Activated naive CD4-positive, alpha-beta T cell treated with Interleukin-2 at 50 U/mL for 16 hours (primary cell): Measurements from ENCODE around the gene GRK6.

ENCODE experiments used
- DNase-seq: peaks from one replicate; pipeline ENCODE4 v3.0.0-alpha.2; 2020

Gene GRK6

DNA sequence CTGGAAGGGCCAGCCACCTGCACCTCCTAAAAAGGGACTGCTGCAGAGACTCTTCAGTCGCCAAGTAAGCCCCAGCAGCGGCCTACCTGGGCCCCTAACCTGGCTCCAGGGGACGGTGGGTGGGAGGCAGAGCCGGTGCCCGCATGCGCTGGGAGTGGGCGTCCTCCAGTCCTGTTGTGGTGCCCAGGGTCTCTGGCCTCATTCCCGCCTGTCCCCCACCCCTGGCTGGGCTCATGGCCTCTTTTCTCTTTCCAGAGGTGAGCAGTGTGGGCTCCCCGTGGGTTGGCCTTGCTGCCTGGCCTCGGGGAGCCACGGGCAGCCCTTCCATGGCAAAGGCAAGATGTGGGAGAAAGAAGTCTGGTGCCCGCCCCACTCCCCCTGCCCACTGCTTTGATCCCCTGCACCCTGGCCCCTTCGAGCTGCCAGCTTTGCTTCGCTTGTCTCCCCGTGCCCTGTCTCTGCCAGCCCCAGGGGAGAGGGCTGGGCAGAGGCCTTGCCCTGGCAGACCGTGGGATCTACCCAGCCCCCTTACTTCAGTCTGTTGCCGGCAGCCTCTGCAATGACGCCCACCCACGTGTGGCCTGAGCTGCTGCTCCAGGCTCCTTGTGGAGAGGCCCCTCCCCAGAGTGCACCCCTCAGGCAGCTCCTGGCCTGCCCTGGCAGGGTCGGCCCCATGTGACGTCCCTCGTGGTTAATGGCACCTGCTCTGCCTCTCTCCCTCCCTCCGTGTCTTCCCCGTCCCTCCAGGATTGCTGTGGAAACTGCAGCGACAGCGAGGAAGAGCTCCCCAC, 14.7 kb downstream of the GRK6 start:
- no peak for DNase-seq

DNA sequence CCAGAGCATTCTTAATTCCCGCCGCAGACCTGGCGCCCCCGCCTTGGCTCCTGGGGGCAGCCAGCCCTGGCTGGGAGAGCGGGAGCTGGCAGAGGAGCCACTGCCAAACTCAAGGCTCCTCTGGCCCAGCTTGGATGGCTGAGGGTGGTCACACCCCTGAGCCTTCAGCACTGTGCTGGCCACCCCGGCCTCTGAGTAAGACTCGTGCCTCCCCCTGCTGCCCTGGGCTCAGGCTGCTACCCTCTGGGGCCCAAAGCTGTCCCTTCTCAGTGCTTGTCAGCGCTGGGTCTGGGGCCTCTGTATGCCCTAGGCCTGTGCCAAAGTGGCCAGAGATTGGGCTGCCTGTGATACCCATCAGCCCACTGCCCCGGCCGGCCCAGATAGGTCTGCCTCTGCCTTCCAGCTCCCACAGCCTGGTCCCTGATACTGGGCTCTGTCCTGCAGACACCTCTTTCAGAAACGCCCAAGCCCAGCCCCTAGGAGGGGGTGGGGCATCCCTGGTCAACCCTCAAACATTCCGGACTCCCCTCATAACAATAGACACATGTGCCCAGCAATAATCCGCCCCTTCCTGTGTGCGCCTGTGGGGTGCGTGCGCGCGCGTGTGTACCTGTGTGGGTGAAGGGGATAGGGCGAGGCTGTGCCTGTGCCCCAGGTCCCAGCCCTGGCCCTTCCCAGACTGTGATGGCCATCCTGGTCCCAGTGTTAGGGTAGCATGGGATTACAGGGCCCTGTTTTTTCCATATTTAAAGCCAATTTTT, 15.8 kb downstream of the GRK6 start:
- DNase-seq, result no peak

DNA sequence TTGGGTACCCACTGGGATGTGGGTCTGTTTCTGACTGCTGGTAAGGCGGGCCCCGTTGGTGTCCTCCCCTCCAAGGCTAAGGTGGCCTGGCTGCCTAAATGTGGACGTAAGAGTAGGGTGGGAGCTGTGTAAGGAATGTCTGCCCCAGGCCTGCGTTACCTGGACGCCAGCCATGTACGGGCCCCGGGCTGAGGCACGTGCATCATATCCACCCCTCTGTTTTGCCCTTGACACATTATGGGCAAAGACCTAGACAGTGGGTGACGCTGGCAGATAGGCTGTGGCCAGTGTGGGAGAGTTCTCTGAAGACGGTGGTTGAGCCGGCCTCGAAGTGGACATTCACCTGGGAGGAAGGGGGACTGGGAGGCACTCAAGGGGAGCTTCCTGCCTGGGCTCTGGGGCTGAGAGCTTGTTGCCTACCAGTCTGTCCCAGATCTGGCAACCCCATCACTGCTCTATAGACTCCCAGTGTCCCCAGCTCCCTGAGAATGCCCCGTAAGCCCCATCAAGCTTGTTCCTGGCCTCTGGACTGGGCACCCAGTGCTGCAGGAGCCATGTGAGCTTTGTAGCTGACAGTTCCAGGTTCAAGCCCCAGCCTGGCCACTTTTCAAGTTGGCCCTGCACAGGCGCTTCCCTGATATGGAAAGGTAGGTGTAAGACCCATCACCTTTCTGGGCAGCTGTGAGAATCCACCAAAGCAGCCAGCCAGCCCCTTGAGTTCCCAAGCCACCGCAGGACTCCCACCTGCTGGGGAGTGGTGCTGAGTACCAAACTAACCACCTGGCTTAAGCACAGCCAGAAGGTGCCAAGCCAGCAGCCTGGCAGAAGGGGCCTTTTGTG, 16.9 kb downstream of the GRK6 start:
- no peak for DNase-seq

- DNase-seq, result no peak
Observed at GRCh38 chr5:177444106-177445051, 17.9 kb downstream of the GRK6 start.

DNA sequence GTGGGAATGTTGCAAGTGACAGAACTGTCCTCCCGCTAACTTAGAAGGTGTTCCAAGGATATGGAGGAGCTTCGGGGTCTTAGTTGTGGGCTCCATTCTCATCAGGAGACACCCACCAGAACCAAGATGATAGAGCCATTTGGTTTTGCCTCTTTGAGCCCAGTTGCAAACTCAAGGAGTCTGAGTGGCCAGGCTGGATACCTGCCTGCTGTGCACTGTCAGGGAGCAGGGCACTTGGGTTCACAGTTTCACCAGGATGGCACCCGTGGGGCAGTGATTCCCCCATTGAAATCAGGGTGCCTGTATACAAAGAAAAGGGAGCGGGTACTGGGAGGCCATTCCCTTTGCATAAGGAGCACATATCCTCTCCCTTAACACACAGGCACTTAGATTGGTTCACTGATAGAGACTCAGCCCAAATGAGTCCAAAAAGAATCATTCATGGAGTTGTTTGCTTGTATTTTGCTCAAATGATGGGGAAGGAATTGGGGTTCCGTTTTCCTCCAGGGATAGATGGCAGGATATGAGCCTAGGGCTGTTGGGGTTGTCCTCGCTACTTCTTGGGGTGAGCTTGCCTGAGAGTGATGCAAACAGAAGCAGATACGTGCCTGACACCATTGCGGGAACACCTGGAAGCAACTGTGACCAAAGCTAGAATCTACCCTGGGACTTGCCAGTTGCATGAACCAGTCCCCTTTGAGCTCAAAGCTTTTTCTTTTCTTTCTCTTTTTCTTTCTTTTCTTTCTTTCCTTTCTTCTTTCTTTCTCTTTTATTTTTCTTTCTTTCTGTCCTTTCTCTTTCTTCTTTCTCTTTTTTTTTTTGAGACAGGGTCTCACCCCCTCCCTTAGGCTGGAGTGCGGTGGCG, 18.8 kb downstream of the GRK6 start:
- no peak for DNase-seq

DNA sequence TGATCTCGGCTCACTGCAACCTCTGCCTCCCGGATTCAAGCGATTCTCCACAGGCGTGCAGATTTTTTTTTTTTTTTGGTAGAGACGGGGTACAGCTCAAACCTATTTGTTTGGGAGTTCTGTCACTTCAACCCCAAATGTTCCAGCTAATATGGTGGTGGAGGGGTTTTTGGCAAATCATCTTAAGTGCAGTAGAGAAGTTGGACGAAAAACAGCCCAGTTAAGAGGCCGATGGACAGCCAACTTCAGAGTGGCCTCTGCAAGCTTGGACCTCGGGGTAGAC, 19.4 kb downstream of the GRK6 start:
- no peak for DNase-seq

GRCh38 chr5:177446200-177447065, 20.0 kb downstream of the GRK6 start, which contains the start of gene PRR7:
TSS of gene PRR7 (plus strand) at chr5:177446814. CDS start at chr5:177455068, 8,254 bp downstream.
- DNase-seq, result peak; percentile 75

GRCh38 chr5:177447066-177447610, 20.7 kb downstream of the GRK6 start:
- DNase-seq, result peak; percentile 71

GRCh38 chr5:177447611-177448243, 21.3 kb downstream of the GRK6 start:
- DNase-seq, result no peak

DNA sequence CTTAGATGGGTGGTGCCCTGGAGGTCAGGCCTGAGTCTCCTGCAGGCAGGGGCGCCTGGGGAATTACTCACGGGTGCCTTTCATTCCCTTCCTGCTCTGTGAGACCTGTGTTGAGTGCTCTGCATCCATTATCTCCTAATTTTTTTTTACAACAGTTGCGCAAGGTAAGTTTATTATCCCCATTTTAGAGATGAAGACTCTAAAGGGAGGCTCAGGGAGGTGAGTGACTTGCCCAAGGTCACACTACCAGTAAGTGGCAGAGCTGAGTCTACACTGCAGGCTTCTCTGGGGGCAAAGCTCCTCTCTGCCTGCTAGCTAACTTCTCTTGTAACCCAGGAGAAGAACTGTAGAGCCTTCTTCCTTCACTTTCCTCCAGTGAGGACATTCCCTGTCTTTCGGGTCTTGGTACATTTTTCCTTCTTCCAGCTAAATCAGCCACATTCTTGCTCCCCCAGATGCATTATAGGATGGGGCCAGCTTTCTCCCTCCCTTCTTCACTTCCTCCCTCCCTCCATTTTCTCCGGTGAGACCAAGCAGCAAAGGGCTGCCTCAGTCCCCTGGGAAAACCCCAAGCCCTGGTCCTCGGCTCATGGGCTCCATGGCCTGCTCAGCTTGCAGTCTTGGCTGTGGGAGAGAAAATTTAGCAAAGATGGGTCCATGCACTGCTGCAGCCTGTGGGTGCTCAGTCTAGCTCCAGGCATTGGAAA, 21.9 kb downstream of the GRK6 start:
- no peak for DNase-seq

GRCh38 chr5:177449140-177450061, 22.9 kb downstream of the GRK6 start:
- no peak for DNase-seq

DNA sequence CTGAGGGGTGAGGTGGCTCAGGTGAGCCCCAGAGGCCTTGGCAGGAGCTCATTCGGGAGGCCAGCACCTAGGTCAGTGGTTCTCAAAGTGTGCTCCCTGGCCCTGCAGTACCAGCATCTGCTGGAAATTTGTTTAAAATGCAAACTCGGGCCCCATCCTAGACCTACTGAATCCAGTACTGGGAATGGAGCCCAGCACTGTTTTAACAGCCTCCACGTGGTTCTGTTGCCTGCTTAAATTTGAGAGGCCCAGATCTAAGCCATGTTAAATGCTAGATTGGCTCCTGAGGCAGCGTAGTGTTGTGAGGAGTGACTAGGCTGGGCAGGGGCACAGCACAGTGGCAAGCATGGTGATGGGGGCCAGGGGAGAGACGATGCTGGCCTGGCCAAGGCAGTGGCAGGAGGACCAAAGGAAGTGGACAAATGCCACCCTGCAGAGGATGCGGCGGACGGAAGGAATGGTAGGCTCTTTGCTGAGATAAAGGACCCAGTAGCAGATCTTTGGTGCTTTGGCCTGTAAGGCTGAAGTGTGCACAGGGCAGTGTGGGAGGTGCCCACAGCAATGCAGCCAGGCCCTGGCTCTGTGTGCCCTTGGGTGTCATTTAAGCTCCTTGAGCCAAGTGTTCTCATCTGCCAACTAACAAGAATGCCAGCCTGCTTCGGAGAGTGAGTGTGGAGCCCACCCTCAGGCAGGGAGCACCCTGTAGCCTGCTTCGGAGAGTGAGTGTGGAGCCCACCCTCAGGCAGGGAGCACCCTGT, 24.4 kb downstream of the GRK6 start:
- no peak for DNase-seq

DNA sequence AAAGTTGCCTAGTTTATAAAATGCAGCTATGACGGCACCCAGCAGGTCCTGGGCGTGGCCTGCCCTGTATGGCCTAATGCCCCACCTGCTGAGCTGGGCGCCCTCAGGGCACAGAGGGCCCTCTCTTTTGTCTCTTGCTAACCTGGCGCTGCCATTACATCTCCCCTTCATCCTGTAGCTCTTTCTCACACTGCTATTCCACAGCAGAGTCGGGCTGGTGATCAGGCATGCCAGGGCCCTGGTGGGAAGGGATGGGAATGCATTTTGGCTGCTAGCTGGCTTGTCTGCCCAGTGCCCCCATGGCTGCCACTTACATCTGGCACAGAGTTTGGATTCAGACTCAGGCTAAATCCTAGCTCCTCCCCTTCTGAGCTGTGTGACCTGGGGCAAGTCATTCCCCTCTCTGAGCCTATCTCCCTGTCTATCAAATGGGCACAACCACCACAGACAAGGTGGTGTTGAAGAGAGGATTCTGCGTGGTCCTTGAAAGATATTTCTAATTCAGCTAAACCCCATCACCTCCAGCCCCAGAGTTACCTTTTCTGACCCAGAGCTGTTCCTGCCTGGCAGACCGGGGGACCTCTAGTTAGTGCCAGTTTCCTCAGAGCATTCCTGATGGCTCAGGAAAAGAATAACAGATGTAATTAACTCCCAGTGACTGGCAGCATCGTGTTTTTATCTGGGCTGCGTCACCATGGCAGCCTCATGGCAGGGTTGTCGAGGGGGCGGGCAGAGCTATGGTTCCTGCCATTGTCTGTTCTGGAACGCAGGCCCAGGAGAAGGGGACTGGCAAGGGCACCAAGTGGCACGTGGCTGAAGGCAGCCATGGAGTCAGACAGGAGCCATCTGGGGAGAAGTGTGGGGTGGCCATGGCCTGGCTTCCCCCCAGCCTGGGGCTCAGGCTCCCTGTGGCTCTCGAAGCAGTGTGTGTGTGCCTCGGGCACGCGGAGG, 26.5 kb downstream of the GRK6 start:
- DNase-seq, result no peak

DNA sequence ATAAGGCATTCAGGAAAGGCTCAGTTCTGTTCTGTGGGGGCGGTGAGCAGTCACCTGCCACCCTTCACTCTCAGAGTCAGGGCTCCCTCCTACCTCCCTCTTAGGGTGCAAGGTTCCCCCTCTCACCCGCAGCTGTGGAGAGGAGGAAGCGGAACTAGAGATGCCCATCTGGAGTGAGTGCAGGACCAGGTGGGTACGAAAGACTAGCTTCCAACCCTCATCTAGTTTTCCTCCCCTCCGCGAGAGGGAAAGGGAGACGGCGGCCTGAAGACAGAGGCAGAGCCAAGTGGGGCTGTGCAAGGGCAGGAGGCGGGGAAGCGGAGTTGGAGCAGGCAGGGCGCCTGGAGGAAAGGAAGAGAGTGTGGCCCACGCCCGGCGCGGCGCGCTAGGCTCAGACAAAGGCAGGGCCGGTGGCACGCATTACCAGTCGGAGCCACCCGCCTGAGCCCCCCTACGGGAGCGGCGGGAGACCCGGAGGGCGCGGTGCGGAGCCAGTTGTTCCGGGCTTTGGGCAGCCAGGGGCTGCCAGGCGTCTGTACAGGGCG, 27.4 kb downstream of the GRK6 start:
- no peak for DNase-seq

DNA sequence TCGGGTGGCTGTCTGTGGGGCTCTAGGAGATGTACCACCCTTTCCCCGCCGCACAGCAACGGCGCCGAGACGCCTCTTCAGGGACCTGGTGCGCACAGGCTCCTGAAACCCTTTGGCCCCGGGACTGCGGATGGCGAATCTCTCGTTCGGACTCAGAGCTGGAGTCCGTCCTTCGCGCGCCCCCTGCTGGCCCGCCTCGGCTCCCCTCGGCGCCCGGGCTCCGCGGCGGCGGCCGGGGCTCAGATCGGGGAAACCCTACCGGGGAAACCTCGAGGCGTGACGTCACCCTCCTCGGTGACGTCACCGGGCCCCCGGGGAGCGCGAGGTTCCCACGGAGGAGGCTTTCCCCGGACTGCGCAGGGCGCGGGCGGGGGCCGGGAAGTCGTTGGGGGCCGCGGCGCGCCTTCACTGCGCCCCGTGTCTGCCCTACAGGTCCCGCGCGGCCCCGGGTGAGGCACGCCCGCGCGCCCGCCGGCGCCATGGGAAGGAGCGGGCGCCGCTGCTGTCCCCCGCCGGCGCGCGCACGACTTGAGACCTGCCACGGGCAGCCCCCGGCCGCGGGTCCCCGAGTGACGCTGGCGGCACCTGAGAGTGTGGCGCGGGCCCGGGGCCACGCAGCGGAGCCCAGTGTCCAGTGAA, 28.0 kb downstream of the GRK6 start:
- peak; percentile 94 for DNase-seq
